Activated T-helper 1 cell treated with anti-CD3 and anti-CD28 coated beads, Interleukin-12 subunit alpha, Interleukin-12 subunit beta, Interleukin-2, Interleukin-4 antibody, amounts not matched to agents 30 ng/mL and 10 ng/mL and 1 ng/mL, durations not matched to agents 14 hours and 24 hours and 36 hours (primary cell): ENCODE data around the gene RGS5. TPM values are rescaled to one million over a fixed set of nuclear protein-coding genes. Genes with fewer than 3 reads are reported as not detected.

Experiments used
- DNase-seq: peaks from one replicate; pipeline ENCODE4 v3.0.0; 2021; ENCODE audit warnings: low spot score
- H3K27ac Mint-ChIP-seq: one replicate; pipeline ENCODE4 v1.8.0; 2021; ENCODE audit warnings: mild to moderate bottlenecking, mixed read lengths
- H3K27me3 Mint-ChIP-seq: one replicate; pipeline ENCODE4 v1.8.0; 2022; ENCODE audit warnings: mild to moderate bottlenecking, moderate library complexity, mixed read lengths; ENCODE audit not compliant: insufficient read depth
- H3K36me3 Mint-ChIP-seq: one replicate; pipeline ENCODE4 v1.8.0; 2021; ENCODE audit warnings: low read depth, mixed read lengths
- H3K4me1 Mint-ChIP-seq: one replicate; pipeline ENCODE4 v1.8.0; 2021; ENCODE audit warnings: low read depth, mixed read lengths
- H3K4me3 Mint-ChIP-seq: one replicate; pipeline ENCODE4 v1.8.0; 2021; ENCODE audit warnings: mild to moderate bottlenecking, moderate library complexity, mixed read lengths
- H3K9me3 Mint-ChIP-seq: one replicate; pipeline ENCODE4 v1.8.0; 2021; ENCODE audit warnings: mixed read lengths
- intact Hi-C: fragments of 100-400 bp; cut with micrococcal nuclease; formaldehyde crosslinking; loops from one replicate; pipeline ENCODE4 v1.15.1; 2024
- total RNA-seq: library from RNA; stranded (reverse); gene quantifications from 2 replicates; pipeline ENCODE4 v1.2.3, GENCODE V29; 2022

The RGS5 gene
- total RNA-seq, 1 donor from 2014 or later, result 4.4 TPM

DNA sequence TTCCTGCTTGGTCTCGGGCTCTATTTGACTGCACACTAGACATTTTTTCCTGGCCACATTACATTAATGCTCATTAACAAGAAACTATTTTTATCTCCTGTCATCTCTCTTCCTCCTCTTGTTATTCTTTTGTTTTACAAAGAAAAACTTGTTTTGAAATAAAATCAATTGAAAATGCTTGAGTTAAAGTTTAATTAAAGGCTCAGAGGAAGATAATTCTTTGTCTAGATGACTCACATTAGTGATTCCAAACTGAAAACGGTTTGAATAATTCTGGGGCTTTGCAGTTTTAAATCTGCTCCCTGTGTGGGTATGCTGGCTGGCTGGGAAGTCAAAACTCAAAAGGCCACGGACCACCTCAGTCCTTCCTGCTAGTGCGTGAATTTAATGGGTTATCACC lies 29.6 kb downstream of the RGS5 start:
- Mint-ChIP-seq H3K4me3 (no peak overlapping the region), H3K9me3 (no peaks in the 10 kb centered on the region), H3K27ac (no peak overlapping the region), H3K27me3 (peaks cover 4% of the 10 kb centered on the region), H3K36me3 (no peaks in the 10 kb centered on the region), H3K4me1 (no peaks in the 10 kb centered on the region)
- intact Hi-C loops, result loop anchor here (10.0 kb wide), 1 partner anchor 1118 kb away; no protein-coding TSS in a partner anchor
- DNase-seq, result no peak

DNA sequence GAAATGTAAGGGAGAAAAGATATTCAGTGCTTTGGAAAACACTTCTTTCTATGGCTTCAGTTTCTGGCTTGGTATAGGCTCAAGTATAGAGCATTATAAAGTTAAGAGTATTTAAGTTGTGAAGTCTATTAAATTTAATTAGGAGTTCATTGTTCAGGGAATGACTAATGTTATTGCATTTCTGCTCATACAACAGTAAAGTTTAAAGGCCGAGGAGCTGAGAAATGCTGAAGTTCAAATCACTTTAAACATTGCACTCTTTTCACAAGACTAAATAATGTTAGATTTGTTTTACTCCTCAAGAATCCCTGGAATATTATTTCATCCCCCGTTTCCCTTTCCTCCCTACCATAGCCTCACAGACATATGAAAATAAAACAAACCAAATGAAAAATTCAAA lies 30.1 kb downstream of the RGS5 start:
- peaks cover 4% of the 10 kb centered on the region for H3K27me3 Mint-ChIP-seq
- H3K4me1 Mint-ChIP-seq, result no peaks in the 10 kb centered on the region
- H3K27ac Mint-ChIP-seq, result no peak overlapping the region
- intact Hi-C loops, result loop anchor here (10.0 kb wide), 1 partner anchor 1118 kb away; no protein-coding TSS in a partner anchor
- no peak for DNase-seq
- no peaks in the 10 kb centered on the region for H3K36me3 Mint-ChIP-seq
- no peak overlapping the region for H3K4me3 Mint-ChIP-seq
- H3K9me3 Mint-ChIP-seq, result no peaks in the 10 kb centered on the region

DNA sequence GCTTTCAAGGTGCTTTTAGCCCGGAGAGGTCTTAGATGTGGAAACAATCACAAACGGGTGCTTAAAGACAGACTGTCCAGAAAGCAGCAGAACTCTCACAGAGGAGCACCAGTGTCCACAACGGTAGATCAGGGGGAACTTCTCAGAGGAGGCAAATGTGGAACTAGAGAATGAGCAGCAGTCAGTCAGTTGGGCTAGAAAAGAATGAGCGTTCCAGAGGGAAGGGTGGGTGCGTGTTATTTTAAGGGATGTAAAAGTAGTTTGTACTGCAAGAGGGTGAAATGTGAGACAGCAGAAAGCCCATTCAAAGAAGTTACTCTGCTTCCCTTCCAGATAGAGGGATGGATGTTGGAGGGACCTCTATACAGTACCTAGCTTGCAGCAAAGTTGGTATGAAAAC lies 30.9 kb downstream of the RGS5 start:
- H3K9me3 Mint-ChIP-seq, result no peaks in the 10 kb centered on the region
- DNase-seq, result no peak
- peaks cover 4% of the 10 kb centered on the region for H3K27me3 Mint-ChIP-seq
- H3K36me3 Mint-ChIP-seq, result no peaks in the 10 kb centered on the region
- no peak overlapping the region for H3K4me3 Mint-ChIP-seq
- H3K27ac Mint-ChIP-seq, result no peak overlapping the region
- no peaks in the 10 kb centered on the region for H3K4me1 Mint-ChIP-seq
- intact Hi-C loops, result loop anchor here (10.0 kb wide), 1 partner anchor 1117 kb away; no protein-coding TSS in a partner anchor

DNA sequence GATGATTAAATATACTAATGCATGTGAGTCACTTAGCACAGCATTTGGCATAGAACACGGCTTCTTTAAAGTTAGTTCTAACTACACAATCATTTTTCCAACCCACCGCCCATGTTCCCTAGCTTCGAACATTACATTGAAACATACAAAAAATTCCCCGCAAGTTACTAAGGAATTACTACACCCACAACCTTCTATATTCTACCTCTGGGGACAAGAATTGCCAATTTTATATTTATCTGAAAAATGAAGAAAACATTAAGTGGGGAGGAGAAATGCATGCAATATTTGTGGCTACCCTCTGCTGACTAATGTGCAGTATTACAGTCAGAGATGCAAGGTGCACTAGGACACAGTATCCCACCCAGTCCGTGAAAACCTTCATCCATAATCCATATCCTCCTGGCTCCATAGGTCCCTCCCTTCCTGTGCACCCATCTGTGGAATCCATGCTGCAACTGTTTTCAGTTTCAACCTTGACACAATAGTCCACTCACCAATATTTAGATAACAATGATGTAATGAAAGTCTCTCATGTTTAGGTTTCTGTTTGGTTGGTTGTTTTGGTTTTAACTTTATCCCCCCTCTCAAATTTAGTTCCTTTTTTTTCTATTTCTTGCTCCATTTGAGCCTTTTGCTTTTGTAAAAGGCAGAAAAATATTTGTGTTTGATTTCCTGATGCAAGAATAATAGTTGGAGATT lies 31.6 kb downstream of the RGS5 start:
- DNase-seq, result no peak
- no peak overlapping the region for H3K4me3 Mint-ChIP-seq
- intact Hi-C loops, result loop anchor here (10.0 kb wide), 1 partner anchor 1116 kb away; no protein-coding TSS in a partner anchor
- H3K36me3 Mint-ChIP-seq, result no peaks in the 10 kb centered on the region
- H3K9me3 Mint-ChIP-seq, result no peaks in the 10 kb centered on the region
- H3K27ac Mint-ChIP-seq, result no peak overlapping the region
- no peaks in the 10 kb centered on the region for H3K4me1 Mint-ChIP-seq
- peaks cover 4% of the 10 kb centered on the region for H3K27me3 Mint-ChIP-seq

DNA sequence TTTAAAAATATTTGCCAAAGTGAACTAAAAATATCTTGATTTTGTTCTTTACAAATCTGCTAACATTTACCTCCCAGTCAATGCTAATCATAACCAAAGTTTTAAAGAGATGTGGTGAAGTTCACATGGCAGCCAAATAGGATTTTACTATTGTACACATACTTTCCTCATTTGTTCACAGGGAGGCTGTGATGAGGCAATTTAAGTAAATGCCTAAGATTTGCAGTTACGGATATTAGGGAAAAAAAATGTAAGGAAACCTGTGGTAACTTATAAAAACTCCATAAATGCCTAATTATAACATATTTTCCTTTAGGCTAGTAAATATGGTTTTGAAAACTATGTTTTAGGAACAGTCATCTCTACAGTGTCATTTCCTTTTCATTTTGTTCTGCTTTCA lies 32.4 kb downstream of the RGS5 start:
- intact Hi-C loops, result loop anchor here (10.0 kb wide), 1 partner anchor 1116 kb away; no protein-coding TSS in a partner anchor
- no peaks in the 10 kb centered on the region for H3K9me3 Mint-ChIP-seq
- no peak overlapping the region for H3K4me3 Mint-ChIP-seq
- H3K4me1 Mint-ChIP-seq, result no peaks in the 10 kb centered on the region
- peaks cover 4% of the 10 kb centered on the region for H3K27me3 Mint-ChIP-seq
- no peak overlapping the region for H3K27ac Mint-ChIP-seq
- no peaks in the 10 kb centered on the region for H3K36me3 Mint-ChIP-seq
- no peak for DNase-seq

DNA sequence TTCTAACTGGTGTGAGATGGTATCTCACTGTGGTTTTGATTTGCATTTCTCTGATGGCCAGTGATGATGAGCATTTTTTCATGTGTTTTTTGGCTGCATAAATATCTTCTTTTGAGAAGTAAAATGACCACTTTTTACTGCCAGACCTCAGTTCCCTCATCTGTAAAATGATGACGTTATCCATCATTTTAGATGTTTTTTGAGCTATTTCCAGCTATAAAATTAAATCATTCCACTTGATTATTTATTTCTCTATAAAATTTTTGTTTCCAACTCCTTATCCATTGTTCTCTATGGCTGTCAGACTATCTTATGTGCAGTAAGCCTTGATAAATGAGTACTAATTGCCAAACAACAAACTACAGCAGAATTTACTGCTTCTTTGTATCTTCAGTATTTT lies 33.2 kb downstream of the RGS5 start:
- no peaks in the 10 kb centered on the region for H3K9me3 Mint-ChIP-seq
- H3K27me3 Mint-ChIP-seq, result peaks cover 1% of the 10 kb centered on the region
- no peak for DNase-seq
- no peaks in the 10 kb centered on the region for H3K36me3 Mint-ChIP-seq
- intact Hi-C loops, result no loop called here
- H3K4me3 Mint-ChIP-seq, result no peak overlapping the region
- H3K27ac Mint-ChIP-seq, result no peak overlapping the region
- no peaks in the 10 kb centered on the region for H3K4me1 Mint-ChIP-seq

DNA sequence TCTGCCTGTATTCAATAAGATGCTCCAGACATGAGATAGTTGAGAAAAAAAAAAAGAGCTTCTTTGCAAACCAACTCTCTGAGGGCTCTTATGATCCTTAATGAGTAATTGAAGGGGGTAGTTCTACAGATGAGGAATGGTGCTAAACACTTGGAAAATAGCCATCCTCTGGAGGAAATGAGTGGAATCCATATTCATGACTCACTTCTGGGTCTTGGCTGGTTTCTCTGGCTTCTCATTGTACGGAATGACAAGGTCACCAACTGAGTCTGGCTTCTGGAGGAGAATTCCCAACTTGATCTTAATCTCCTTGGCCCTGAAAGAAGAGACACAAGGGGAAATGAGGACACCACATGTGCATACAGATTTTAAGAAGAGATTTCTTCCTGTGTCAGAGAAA lies 34.7 kb downstream of the RGS5 start:
- DNase-seq, result no peak
- H3K36me3 Mint-ChIP-seq, result no peaks in the 10 kb centered on the region
- H3K9me3 Mint-ChIP-seq, result no peaks in the 10 kb centered on the region
- intact Hi-C loops, result no loop called here
- no peak overlapping the region for H3K4me3 Mint-ChIP-seq
- H3K27ac Mint-ChIP-seq, result no peak overlapping the region
- no peaks in the 10 kb centered on the region for H3K4me1 Mint-ChIP-seq
- H3K27me3 Mint-ChIP-seq, result no peaks in the 10 kb centered on the region

DNA sequence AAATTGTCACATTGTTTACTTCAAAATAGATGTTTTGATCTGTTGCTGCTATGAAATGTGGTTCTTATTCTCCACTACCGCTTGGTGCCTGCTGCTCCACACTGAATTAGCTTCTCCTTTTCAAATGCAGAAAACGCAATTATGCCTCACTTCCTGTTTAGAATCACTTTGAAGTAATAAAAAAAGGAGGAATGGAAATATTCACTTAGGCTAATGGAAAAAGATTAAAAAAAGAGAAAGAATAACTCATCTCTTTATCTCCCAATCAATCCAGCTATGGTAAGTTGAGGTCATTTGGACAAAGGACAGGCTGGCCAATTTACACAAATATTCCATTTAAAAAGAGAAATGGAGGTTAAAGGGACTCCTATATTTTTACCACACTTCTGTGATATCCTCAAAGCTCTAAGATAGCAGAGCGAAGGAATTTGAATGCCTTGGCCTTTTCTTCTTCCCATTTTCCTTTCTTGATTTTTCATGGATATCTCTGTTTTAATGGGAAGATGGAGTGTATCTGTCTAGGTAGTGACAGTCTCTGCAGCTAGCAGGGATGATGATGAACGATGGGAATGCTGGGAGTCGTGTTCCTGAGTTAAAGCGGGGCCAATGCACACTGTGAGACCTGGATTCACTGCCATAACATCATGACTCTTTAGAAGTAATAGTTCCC lies 35.7 kb downstream of the RGS5 start:
- no peak overlapping the region for H3K4me3 Mint-ChIP-seq
- no peak for DNase-seq
- no peaks in the 10 kb centered on the region for H3K36me3 Mint-ChIP-seq
- no peaks in the 10 kb centered on the region for H3K27me3 Mint-ChIP-seq
- intact Hi-C loops, result no loop called here
- no peaks in the 10 kb centered on the region for H3K9me3 Mint-ChIP-seq
- H3K4me1 Mint-ChIP-seq, result no peaks in the 10 kb centered on the region
- no peak overlapping the region for H3K27ac Mint-ChIP-seq

DNA sequence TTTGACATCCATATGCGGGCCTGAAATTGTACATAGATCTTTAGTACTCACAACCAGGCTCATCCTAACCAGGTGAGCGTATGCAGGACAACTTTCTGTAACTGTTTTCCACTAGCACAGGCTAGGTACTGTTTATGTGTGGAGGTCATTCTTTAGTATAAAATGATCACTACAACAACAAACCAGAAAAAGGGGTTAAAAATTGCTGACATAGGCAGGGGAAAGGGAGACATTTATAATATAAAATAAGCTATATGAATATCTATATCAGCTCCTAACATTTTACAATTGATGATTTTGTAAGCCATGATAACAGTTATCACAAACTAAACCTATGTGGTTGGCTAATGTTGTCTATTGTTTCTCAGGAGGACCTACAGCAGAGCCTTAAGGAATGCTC lies 37.6 kb downstream of the RGS5 start:
- H3K9me3 Mint-ChIP-seq, result no peaks in the 10 kb centered on the region
- no peaks in the 10 kb centered on the region for H3K4me1 Mint-ChIP-seq
- intact Hi-C loops, result no loop called here
- no peak overlapping the region for H3K4me3 Mint-ChIP-seq
- no peak overlapping the region for H3K27ac Mint-ChIP-seq
- H3K27me3 Mint-ChIP-seq, result no peaks in the 10 kb centered on the region
- DNase-seq, result no peak
- no peaks in the 10 kb centered on the region for H3K36me3 Mint-ChIP-seq

DNA sequence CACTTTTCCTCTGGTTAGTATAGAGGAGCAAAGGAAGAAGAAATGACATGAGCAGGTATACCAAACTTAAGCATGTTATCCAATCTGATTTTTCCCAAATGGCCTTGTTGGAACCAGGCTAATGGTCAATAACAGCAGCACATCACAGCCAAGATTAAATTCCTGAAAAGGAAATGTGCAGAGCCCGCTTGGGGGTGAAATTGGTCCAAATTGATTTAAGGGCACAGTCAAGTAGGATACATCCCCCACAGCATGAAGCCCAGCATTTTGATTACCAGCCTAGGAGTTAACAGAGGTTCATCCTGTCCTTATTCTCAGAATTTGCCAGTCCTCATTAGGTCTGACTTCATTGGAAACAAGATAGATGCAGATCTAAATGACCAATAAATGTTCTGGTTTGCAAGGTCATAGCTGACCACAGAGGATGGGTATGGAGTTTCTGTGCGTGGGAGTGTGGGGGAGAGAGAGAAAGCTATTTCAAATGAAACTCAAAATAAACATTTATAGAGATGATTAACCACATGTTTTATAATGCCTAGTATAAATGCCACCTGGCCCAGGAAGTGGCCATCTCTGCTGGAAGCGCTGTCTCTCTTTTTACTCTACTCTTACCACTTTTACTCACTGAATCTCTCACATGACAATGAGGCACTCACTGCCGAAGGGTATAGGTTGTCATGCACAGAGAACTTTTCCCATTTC lies 38.7 kb downstream of the RGS5 start:
- no peaks in the 10 kb centered on the region for H3K36me3 Mint-ChIP-seq
- H3K4me3 Mint-ChIP-seq, result no peak overlapping the region
- no peaks in the 10 kb centered on the region for H3K27me3 Mint-ChIP-seq
- no peaks in the 10 kb centered on the region for H3K4me1 Mint-ChIP-seq
- no peaks in the 10 kb centered on the region for H3K9me3 Mint-ChIP-seq
- intact Hi-C loops, result no loop called here
- H3K27ac Mint-ChIP-seq, result no peak overlapping the region
- no peak for DNase-seq

DNA sequence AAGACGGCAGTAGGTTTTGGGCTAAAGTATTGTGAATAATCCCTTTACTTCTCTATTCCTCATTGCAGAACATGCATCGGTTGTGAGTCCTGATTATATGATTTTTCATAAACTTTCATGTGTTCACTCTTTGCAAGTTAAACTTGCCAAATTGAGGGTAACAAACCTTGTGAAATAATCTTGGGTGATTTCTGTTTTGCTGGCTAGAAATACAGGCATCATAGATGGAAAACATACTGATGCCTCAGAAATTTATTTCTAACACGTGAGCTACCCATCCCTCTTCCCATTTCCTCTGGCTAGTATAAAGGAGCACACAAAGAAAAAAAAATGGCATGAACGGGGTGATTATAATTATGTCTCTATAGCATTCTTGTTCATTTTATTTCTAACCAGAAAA lies 39.6 kb downstream of the RGS5 start:
- no peak overlapping the region for H3K4me3 Mint-ChIP-seq
- no peaks in the 10 kb centered on the region for H3K9me3 Mint-ChIP-seq
- no peak for DNase-seq
- no peaks in the 10 kb centered on the region for H3K4me1 Mint-ChIP-seq
- H3K27me3 Mint-ChIP-seq, result no peaks in the 10 kb centered on the region
- intact Hi-C loops, result no loop called here
- no peak overlapping the region for H3K27ac Mint-ChIP-seq
- H3K36me3 Mint-ChIP-seq, result no peaks in the 10 kb centered on the region

DNA sequence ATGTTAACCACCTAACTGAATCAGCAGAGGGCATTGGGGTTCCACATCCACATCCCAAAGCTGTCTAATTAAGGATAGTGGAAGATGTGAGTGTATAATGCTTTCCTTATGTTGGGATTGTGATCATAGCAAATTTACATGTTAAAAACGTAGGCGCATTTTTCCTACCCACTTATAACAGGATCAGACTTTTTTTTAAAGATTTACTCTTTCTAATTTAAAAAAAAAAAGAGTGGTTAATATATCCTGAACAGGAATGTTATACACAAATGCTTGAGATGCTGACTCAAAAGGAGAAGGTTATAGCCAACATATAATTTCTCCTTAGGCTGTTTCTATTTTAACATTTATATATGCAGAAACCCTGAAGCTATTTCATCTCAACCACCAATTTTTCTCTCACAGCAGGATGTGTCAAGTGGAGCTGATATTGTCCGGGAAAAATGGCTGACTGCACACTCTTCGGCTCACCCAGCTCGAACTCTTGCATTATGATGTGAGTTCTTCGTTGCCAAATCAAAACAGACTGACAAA lies 40.3 kb downstream of the RGS5 start:
- intact Hi-C loops, result no loop called here
- no peak overlapping the region for H3K27ac Mint-ChIP-seq
- no peak for DNase-seq
- H3K4me3 Mint-ChIP-seq, result no peak overlapping the region
- no peaks in the 10 kb centered on the region for H3K27me3 Mint-ChIP-seq
- no peaks in the 10 kb centered on the region for H3K9me3 Mint-ChIP-seq
- H3K4me1 Mint-ChIP-seq, result no peaks in the 10 kb centered on the region
- H3K36me3 Mint-ChIP-seq, result no peaks in the 10 kb centered on the region

DNA sequence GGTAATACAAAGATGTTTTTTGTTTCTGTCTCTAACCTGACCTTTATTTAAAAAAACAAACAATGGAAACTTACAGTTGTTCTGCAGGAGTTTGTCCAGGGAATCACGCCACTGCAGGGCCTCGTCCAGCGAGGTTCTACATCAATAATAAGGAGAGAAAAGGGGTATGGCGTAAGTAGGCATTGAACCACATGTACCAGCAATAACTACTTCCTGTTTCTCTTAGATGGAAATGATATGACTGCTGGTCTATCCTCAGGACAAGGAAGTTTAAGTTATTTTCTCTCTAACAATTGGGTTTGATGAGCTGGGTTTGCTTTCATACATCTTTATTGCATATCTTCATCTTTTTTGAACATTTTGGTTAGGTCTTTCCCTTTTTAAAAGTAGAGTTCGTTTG lies 40.9 kb downstream of the RGS5 start:
- intact Hi-C loops, result no loop called here
- no peaks in the 10 kb centered on the region for H3K27me3 Mint-ChIP-seq
- H3K4me3 Mint-ChIP-seq, result no peak overlapping the region
- no peak overlapping the region for H3K27ac Mint-ChIP-seq
- DNase-seq, result no peak
- no peaks in the 10 kb centered on the region for H3K4me1 Mint-ChIP-seq
- no peaks in the 10 kb centered on the region for H3K9me3 Mint-ChIP-seq
- no peaks in the 10 kb centered on the region for H3K36me3 Mint-ChIP-seq
